Fibroblast of skin of left quadriceps (primary cell): ENCODE measurements around the gene PDHB.
"Not testable (repeated sequence)": the region's sequence is repeated elsewhere in the genome, so short reads cannot be mapped to it uniquely, and the experiment has no call there.

Source experiments
- DNase-seq, 2 experiments: peaks; one replicate each; pipeline ENCODE4 v3.0.0-alpha.2; 2013; ENCODE audit warnings: low read depth in 2 of 2

Gene PDHB

GRCh38 chr3:58437276-58437675 is 3.6 kb upstream of the PDHB start:
- DNase-seq = not testable (repeated sequence)

- DNase-seq = peak; percentile 78 to 79
Observed at GRCh38 chr3:58434990-58435389, 1.4 kb upstream of the PDHB start.

- DNase-seq = no peak
Observed at GRCh38 chr3:58434511-58434910, 879 bp upstream of the PDHB start.

- no peak for DNase-seq
Observed at GRCh38 chr3:58434168-58434504, 504 bp upstream of the PDHB start.

- no peak for DNase-seq
Observed at GRCh38 chr3:58432905-58433304, 727 bp downstream of the PDHB start.

GRCh38 chr3:58429657-58430056 is 4.0 kb downstream of the PDHB start:
- DNase-seq = no peak

GRCh38 chr3:58427661-58428361 is 5.8 kb downstream of the PDHB start:
- DNase-seq = no peak

GRCh38 chr3:58425782-58426181 is 7.8 kb downstream of the PDHB start:
- no peak for DNase-seq

GRCh38 chr3:58424613-58425012 is 9.0 kb downstream of the PDHB start:
- no peak for DNase-seq

- DNase-seq = no peak
Observed at GRCh38 chr3:58422756-58423325, 10.8 kb downstream of the PDHB start.

- no peak for DNase-seq
Observed at GRCh38 chr3:58421004-58421403, 12.6 kb downstream of the PDHB start.

- DNase-seq = no peak
Observed at GRCh38 chr3:58419780-58420507, 13.7 kb downstream of the PDHB start.

GRCh38 chr3:58418227-58418626 is 15.4 kb downstream of the PDHB start:
- no peak for DNase-seq

- no peak for DNase-seq
Observed at GRCh38 chr3:58417075-58417474, 16.6 kb downstream of the PDHB start.

GRCh38 chr3:58416191-58416590 is 17.4 kb downstream of the PDHB start:
- DNase-seq = no peak

GRCh38 chr3:58414538-58415197 is 19.0 kb downstream of the PDHB start:
- DNase-seq = peak in 1 of 2 experiments; percentile 31

GRCh38 chr3:58411851-58412830 is 21.5 kb downstream of the PDHB start:
- DNase-seq = no peak

- no peak for DNase-seq
Observed at GRCh38 chr3:58411036-58411435, 22.6 kb downstream of the PDHB start.

- no peak for DNase-seq
Observed at GRCh38 chr3:58409663-58410062, 24.0 kb downstream of the PDHB start.

GRCh38 chr3:58408906-58409305 is 24.7 kb downstream of the PDHB start:
- DNase-seq = no peak

- no peak for DNase-seq
Observed at GRCh38 chr3:58404396-58404795, 29.2 kb downstream of the PDHB start.
